Measurements from ENCODE around the gene RGPD6. TPM values are rescaled to one million over a fixed set of nuclear protein-coding genes. Genes with fewer than 3 reads are reported as not detected.
"Not testable (repeated sequence)": the region's sequence is repeated elsewhere in the genome, so short reads cannot be mapped to it uniquely, and the experiment has no call there.

Gene RGPD6
- total RNA-seq, result 23.0 and 29.9 TPM in 2 replicates

DNA sequence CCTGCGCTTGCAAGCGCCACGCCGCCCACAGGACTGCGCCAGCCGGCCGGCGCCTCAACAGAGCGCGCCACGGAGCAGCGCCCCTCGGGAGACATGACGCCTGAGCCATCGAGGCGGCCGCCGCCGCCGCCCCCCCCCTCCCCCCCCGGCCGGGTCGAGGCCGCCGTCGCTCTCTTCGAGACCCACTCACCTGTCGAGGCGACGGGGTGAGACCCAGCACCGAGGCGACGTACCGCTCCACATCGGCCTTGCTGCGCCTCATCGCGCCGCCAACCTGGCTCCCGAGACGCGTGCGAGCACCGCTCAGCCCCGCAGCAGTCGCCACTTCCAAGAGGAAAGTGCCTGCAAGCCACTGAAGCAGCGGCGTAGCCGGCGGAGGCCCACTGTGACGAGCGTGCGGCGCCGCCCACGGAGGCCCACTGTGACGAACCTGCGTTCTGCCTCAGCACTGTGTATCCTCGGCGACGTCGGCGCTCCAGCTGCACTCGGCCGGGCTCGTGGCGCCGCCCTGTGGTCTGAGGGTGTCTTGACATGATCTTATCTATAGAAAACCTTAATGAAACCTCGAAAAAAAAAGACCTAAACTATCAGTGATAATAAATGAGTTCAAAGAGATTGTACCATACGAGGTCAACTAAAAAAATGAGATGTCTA, at the start of gene RGPD6:
Gene RGPD6 (minus strand): TSS at position 460 of the 654 bp plus-strand sequence. CDS start 198 bp downstream, at position 262.
- DNase-seq (ENCODE audit: low read depth, low spot score), result not testable (repeated sequence)

DNA sequence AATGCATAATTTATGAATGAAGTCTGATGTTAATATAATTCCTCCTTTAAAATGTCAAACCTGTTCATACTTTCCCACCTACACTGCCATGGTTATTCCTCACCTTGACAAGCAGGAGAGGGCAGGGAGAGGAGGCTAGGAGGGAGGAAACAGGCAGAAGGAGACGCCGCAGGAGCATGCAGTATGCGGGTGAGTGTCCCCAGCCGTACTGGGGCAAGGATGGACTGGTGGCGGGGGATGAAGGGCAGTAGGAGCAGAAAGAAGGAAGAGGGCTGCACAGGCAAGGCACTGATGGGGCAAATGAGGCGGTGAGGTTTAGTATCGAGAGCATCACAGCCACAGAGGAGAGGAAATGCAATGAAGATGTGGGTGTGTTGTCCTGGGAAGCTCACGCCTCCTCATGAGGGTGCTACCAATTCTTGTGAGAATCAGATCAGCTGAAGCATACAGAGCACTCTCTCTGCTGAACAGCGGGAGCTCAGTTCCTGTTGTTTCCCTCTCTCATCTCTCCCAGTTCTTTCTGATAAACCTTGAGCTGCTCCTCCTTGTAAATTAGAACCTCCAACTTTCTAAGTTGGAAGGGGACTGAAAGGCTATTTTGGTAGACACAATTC, 42.4 kb upstream of the RGPD6 start:
- not testable (repeated sequence) for DNase-seq (ENCODE audit: low read depth, low spot score)

DNA sequence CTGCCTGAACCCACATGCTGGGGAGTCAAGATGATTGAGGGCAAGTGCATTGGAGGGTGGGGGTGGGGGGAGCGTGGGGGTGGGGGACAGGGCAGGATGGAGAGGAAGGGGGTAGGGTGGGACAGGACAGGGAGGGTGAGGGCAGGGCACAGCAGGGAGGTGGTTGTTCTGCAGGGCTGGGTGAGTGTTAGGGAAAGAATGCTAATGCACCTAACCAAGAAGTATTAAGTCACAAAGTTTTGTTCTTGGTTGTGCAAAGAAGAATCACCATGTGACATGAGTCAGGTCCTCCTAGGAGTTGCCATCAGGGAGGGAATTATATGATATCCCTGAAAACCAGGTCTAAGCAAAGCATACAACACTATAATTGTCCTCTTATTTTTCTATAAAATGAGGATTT, 36.9 kb upstream of the RGPD6 start:
- DNase-seq (ENCODE audit: low read depth, low spot score), result not testable (repeated sequence)

DNA sequence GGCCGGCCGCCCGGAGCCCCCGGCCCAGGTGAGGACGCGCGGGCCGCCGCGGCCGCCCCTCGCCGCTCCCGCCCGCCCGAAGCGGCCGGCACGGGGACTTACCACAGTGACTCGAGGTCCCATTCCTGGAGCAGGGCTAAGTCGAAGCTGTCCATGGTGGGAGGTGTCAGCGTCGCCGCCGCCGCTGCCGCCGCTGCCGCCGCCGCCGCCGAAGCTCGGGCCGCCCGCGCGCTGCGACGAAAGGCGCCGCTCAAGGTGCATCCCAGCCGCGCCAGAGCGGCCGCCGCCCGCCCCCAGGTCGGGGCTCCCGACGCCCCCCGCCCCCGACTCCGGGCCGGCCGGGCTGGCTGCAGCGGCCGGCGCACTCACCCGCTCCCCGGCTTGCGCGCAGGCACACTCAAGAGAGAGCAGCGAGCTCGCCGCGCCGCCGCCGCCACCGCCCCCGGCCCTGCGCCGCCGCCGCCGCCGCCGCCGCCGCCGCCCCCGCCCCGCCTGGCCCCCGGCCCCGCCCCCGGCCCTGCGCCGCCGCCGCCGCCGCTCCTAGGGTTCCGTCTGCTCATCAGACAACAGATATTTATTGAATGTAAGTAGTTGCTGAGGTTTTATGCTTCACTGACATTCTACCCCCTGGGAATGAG, 33.7 kb upstream of the RGPD6 start:
- not testable (repeated sequence) for DNase-seq (ENCODE audit: low read depth, low spot score)

DNA sequence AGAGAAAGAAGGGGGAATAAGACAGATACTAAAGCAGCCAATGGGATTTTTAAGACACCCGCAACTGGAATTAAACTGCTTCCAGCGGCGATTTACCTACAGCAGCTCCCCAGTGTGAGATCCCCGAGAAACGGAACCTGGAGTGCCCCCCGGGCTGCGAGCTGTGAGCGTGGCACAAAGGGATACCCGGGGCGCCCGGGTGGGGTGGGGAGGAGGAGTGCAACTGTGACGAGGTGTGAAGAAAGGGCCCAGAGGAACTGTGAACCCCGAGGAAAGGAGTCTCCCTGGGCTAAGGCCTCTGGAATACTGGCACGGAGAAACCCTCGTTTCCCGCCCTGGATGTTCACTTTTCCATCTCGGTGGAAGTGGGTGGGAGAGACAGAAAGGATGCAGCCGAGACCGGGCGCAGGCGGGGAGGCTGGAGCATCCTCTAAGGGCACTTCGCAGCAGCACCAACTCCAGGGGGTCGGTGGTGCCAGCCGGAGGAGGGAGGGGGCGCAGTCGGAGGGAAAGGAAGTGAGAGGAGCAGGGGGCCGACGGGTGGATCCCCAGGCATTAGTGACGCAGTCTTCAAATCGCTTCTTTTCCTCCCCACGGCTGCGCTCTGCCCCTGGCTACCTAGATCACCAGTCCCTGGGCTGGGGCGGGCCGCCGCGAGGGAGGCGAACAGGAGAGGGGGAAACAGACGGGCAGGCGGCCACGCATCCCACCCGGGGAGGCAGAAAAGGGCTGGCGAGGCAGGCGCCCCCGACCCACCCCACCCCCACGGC, 33.0 kb upstream of the RGPD6 start:
- not testable (repeated sequence) for DNase-seq (ENCODE audit: low read depth, low spot score)

DNA sequence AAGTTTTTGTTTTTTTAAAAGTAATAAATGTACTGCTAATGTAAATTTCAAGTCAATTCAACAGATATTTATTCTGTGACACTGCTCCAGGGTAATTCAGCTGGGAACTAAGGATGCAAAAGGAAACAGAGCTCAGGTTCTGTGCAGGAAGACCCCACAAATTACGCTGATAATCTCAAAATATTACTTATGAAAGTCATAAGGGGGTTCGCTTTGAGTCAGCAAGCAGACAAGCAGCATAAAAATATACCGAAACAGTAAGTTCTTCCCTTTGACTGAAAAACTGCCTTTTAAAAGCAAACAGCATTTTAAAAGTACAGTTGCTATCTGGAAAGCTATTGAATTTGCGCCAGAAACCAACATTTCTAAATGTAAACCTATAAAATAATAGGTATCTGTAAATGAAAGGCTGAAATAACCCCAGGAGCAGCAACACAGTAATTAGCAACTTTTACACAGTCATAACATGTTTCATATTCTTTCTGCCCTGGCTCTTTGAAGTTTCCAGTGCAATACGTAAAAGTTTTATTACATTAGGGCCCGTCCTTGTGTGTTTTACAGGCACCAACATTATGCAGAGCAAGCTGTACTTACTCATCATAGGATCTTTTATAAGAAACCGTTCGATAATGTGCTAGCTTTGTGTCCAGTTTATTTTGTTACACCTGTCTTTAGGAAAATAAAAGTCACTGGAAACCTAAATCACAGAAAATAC, 31.9 kb upstream of the RGPD6 start:
- not testable (repeated sequence) for DNase-seq (ENCODE audit: low read depth, low spot score)

DNA sequence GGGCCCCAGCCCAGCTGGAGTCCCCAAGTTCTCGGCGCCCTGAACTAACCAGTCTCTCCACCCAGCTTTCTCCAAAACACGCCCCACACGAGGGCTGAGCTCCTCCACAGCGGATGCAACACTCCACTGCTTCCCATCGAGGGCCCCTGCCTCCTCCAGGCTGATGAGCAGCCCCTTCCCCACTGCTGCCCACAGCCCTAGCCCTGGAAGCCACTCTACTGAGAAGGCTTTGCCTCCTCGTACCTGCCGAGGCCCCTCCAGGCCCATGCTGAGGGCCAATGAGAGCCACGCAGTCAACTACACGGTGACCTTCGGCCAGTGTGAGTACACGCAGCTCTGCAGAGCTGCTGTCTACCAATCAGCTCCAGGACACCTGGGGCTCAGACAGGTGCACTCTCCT, 28.0 kb upstream of the RGPD6 start:
- not testable (repeated sequence) for DNase-seq (ENCODE audit: low read depth, low spot score)

DNA sequence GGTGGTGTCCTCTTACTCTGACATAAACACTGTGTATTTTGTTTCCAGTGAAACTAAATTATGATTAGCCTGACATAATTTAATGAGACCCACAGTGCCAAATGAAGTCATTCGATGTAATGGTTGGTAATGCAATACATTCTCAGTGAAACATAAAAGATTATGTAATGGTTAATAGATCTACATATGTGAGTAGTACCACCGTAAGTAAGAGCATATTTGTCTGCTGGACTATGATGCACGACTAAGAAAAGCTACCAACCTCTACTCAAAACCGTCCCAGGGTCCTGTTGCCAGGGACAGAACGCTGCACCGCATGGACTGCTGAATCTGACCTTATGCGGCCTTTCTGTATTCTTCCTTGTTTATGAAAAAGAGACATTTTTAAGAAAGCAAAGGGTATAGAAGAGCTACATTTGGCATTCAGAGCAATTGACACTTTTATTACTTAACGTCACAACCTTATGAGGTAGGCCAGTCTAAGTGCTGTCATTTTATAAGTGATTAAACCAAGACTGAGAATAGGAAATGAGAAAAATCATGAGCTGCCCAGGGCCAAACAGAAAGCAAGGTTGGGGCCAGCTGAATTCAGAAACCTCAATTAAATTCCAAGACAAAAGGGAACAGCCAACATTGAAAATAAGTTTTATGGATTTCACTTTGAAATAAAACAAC, 27.0 kb upstream of the RGPD6 start:
- DNase-seq (ENCODE audit: low read depth, low spot score), result not testable (repeated sequence)

DNA sequence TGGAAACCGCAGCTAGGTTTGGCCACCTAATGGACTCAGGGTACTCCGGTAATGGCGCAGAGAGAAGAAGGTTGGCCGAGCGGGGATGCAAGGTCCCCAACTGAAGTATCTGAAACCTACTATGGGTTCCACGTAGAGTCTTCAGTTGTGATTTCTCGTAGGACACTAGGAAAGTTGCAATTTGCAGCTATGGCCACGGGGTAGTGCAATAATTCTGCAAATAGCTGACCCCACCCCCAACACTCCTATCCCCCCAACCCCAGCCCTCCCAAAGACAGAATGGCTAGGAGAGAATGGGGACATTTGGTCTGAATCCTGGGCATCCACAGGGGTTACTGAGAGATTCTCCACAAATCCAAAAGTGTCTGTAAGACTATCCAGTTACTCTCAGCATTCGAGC, 25.1 kb upstream of the RGPD6 start:
- not testable (repeated sequence) for DNase-seq (ENCODE audit: low read depth, low spot score)

DNA sequence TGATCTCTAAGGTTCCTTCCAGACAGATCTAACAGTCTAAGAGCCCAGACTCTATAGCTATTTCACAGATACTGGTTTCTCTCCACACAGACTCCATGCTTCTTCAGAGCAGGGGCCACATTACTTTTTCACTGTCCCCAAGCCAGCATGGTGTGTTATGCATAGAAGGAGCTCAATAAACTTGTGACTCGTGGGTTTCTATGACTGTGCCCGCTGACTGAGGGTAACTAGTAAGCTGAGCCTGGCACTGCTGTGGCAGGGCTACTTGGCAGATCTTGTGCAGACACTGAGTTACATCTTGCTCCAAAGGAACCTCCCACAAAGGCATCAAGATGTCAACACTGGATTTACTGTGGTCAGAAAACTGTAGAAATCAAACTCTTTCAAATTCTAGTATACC, 15.0 kb upstream of the RGPD6 start:
- not testable (repeated sequence) for DNase-seq (ENCODE audit: low read depth, low spot score)

DNA sequence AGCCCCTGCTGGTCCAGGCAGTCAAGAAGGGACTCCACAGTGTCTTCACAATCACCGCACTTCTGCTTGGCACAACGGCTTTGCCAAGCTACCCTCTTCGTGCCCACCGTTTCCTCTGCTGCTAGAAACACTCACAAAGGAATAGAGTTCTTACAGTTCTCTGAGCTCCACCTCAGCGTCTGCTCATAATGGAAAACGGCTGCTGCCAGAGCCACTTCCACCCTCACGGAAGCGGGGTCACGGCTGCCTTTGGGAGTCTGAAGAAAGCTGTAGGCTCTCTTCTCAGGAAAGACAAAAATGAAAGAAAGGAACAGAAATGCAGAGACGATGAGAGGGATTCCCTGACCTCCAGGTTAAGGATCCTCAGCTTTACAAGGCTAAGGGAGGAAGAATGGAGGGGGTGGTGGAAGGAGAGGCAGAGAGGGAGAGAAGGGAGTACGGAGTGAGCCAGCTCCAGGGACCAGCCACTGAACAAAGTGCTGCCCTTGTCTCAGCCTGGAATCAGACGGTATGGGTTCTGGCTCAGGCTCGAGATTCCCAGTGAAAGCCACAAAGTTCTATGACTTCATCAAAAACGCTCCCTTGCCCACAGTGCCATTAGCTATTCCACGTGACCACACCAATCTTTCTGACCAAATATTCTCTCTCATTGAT, 12.8 kb upstream of the RGPD6 start:
- not testable (repeated sequence) for DNase-seq (ENCODE audit: low read depth, low spot score)

DNA sequence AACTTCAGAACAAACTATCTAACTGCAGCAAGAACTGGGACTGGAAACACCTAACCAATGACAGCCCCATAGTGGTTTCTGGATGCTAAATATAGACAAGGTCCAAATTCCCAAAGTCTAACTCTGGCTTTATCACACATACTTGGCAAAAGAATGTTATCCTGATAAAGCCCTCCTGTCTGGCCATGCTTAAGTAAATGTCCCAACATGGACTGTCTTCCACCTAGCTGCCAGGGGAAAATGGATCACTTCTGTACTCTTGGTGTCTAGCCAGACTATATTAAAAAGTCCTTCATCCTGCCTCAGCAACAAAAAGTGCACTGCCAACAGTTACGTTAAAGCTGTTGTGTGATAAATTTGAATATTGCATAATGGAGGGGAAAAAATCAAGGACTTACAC, 11.5 kb upstream of the RGPD6 start:
- DNase-seq (ENCODE audit: low read depth, low spot score), result not testable (repeated sequence)

DNA sequence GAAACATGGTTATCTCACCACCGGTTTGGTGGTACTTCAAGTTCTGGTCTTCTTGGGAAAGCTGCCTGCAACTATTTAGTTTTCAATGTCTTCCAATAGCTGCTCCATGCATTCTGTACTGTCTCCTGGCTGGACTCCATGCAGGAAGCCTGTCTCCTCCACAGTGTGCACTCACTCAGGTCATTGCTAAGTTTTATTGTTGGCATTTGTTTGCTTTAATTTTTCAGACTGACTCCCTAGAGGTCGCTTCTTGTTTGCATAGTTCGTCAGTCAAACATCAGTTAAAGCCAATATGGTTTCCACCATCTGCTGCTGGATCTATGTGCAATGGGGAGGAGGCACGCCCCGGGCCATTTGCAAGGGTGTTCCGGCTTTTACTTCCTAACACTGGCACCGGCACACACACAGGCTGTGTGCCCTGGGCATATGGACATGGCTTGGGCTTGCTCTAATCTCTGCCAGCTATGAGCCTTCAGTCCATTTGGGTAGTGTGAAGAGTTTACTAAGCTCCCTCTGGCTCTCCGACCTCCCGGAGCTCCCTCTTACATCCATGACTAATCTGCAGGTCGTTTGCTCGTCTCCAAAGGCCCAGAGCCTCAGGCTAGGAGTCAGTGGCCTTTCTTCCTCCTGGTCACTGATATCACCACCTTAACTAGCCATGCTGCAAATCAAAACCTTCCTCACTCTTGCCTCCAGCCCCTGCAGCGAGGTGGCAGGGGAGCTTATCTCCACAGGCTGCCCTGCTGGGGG, 2.4 kb upstream of the RGPD6 start:
- DNase-seq (ENCODE audit: low read depth, low spot score), result not testable (repeated sequence)

DNA sequence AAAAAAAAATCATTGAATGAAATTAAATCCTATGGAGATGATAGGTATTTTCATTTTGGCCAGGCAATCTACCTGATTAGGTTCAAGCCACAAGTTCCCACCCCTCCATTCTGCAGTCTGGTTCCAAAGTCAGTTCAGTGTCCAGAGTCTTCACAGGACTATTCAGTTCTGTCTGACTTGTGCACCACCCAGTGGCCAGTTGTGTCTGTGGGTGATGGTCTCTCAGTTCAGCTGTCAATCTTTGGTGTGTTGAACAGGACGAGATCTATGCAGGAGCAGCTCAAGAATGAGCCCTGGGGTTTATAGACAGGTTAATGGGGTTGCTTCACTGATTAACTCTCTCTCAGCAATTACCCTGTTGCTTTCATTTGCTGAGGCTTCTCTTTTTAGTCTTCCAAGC, 1.4 kb upstream of the RGPD6 start:
- not testable (repeated sequence) for DNase-seq (ENCODE audit: low read depth, low spot score)

DNA sequence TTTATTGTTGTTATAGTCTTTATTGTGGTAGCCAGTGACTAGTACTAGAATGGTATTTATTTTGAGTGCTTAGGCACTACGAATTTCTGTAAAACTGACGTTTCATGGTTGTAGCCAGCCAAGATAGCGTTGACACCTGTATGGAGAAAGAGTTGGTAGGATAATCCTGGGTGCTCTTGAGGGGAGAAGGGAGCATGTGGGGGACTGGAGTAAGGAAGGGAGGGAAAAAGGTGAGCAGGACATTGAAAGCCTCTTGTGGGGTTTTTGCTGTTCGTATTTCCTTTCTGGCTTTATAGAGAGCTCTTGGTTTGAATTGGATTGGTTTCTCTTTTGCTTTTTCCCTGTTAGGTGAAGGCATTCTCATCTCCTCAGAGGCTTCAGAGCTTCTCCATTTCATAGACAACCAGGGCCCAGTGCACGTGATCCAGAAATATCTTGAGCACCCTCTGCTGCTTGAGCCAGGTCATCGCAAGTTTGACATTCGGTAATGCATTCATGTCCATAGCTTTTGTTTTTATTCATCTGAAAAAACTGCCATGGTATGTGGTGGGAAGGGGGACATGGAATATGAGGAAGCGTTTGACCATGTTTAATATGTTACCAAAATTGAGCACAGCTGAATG, 77.2 kb downstream of the RGPD6 start:
- not testable (repeated sequence) for DNase-seq (ENCODE audit: low read depth, low spot score)

DNA sequence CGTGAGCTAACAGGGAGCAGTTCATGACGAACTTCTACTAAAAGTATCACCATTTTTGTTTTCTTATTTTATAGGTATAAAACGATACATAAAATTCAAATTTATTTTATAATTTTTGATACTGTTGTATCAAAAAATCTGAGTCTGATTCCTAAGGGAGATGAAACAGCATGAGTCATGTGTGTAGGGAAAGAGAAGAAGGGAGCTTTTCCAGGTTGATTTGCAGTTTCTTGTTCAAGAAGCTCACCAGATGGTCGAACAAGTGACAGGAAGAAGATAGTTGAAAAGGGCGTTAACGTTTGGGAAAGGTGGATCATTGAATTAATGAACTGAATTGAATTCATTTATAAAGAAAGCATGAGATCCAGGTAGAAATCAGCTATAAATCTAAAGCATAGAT, 81.0 kb downstream of the RGPD6 start:
- DNase-seq (ENCODE audit: low read depth, low spot score), result not testable (repeated sequence)

DNA sequence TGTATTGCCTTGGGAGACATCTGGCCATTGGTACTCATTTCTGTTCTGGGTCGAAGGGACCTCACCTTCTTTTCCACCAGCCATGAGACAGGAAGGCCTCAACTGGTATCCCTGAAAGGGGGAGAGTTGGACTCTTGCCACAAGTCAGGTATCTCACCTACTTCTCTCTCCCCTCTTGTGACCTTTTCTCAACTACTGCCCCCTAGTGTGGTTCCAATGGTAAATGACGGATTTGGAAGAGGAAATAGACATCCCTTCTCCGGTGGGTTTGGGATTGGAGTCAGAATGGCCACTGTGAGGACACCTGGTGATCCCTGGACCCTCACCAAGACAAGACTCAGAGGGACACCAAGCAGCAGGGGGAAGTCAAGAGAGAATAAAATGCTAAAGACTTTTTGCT, 82.5 kb downstream of the RGPD6 start:
- not testable (repeated sequence) for DNase-seq (ENCODE audit: low read depth, low spot score)

DNA sequence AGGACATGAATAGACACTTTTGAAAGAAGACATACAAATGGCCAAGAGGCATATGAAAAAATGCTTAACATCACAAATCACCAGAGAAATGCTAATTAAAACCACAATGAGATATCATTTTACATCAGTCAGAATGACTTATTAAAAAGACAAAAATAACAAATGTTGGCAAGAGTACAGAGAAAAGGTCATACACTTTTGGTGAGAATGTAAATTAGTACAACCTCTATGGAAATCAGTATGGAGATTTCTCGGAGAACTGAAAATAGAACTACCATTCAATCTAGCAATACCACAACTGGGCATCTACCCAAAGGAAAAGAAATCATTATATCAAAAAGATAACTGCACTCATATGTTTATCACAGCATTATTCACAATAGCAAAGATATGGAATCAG, 88.0 kb downstream of the RGPD6 start:
- DNase-seq (ENCODE audit: low read depth, low spot score), result not testable (repeated sequence)

DNA sequence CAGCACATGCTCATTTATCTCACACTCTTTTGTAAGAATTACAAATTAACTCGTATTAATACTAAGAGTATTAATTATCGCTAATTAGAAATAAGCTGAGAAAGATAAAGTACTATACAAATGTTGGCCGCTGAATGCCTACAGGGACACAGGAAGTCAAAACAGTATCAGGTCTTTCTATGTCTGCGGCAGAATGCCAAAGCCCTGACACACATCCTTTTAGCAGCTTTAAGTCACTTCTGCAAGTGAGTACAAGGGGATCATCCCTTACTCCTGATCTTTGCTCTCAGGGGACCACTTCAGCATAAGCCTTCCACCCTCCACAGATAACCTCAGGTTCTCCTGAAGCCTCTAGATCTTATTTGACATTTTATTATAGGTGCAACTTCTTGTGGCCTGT, 94.3 kb downstream of the RGPD6 start:
- DNase-seq (ENCODE audit: low read depth, low spot score), result not testable (repeated sequence)

Measured in pulmonary artery endothelial cell (primary cell).